Measurements from ENCODE around the gene DIPK1C. TPM values are rescaled to one million over a fixed set of nuclear protein-coding genes. Genes with fewer than 3 reads are reported as not detected.

Gene DIPK1C
- total and polyA plus RNA-seq, 2 experiments from 2014 or later, result 0.07 TPM; not detected in 1

GRCh38 chr18:74395648-74396154, 61.4 kb downstream of the DIPK1C start (continued):
- TF ChIP-seq ZNF462 (CRISPR knock-in tag; IDR thresholded peaks at IDR 0.05) (no peak), CTCF (conservative IDR thresholded peaks at IDR 0.05; ENCODE audit: low read depth in 2 of 2) (no peak), NANOG (IDR thresholded peaks at IDR 0.05; ENCODE audit: borderline replicate concordance) (no peak), ZNF114 (CRISPR knock-in tag; IDR thresholded peaks at IDR 0.05) (no peak), ZNF331 (CRISPR knock-in tag; IDR thresholded peaks at IDR 0.05; ENCODE audit: low read depth) (no peak), JUNB (IDR thresholded peaks at IDR 0.05; ENCODE audit: unreplicated experiment) (no peak), ETS1 (IDR thresholded peaks at IDR 0.05) (no peak), CREB1 (CRISPR knock-in tag; IDR thresholded peaks at IDR 0.05; ENCODE audit: low read depth) (no peak)
